IMR-90 (cell line): ENCODE measurements around the gene FGF21. TPM values are rescaled to one million over a fixed set of nuclear protein-coding genes. Genes with fewer than 3 reads are reported as not detected.
A peak's percentile ranks its signal among the peaks of the same experiment; 100 is the strongest.

Source experiments
- ATAC-seq: fragments of 200-7000 bp; cut with Tn5 transposase; 2 replicates; pipeline ENCODE4 v1.9.1; 2020; ENCODE audit warnings: low read depth, mild to moderate bottlenecking, moderate library complexity
- BruUV-seq: library from RNA; stranded (reverse); fragments of 400-500 nt; replicated peaks from 2 replicates; lab custom pipeline; 2021; lab: Mats Ljungman, UMichigan
- CTCF ChIA-PET: fragments of 300-600 bp; formaldehyde crosslinking; extraction: SDS; loops from one replicate; lab custom pipeline; 2021; ENCODE audit warnings: antibody characterized with exemption; lab: Yijun Ruan, JAX
- POLR2A ChIA-PET: fragments of 300-600 bp; sonication (Branson Sonifier 250); formaldehyde crosslinking; loops from one replicate; lab custom pipeline; 2022; ENCODE audit warnings: antibody characterized with exemption; ENCODE audit not compliant: unreplicated experiment; lab: Charles Lee
- DNase-seq: peaks from one replicate; pipeline ENCODE4 v3.0.0; 2013
- H2AFZ ChIP-seq: replicated peaks from 2 replicates; pipeline ENCODE3; 2013; ENCODE audit warnings: low read length, mild to moderate bottlenecking; ENCODE audit not compliant: poor library complexity
- H2AK5ac ChIP-seq: 2 replicates; pipeline ENCODE4 v1.6.1; 2013; ENCODE audit warnings: low read depth, low read length, inconsistent platforms
- H2AK9ac ChIP-seq: replicated peaks from 2 replicates; pipeline ENCODE3; 2013; ENCODE audit warnings: mild to moderate bottlenecking, low read depth, low read length, moderate library complexity; ENCODE audit not compliant: poor library complexity
- H2BK120ac ChIP-seq: 2 replicates; pipeline ENCODE4 v1.6.1; 2013; ENCODE audit warnings: low read depth, low read length, inconsistent platforms
- H2BK15ac ChIP-seq: 3 replicates; pipeline ENCODE4 v1.6.1; 2013; ENCODE audit warnings: low read depth, low read length, inconsistent platforms
- H2BK20ac ChIP-seq: 2 replicates; pipeline ENCODE4 v1.6.1; 2013; ENCODE audit warnings: low read depth, mild to moderate bottlenecking, inconsistent platforms, low read length, moderate library complexity
- H2BK5ac ChIP-seq: 2 replicates; pipeline ENCODE4 v1.6.1; 2013; ENCODE audit warnings: mild to moderate bottlenecking, low read depth, low read length, inconsistent platforms; ENCODE audit not compliant: poor library complexity, severe bottlenecking
- H3K14ac ChIP-seq: replicated peaks from 2 replicates; pipeline ENCODE4 v1.6.1; 2013; ENCODE audit warnings: low read depth, low read length, inconsistent platforms
- H3K18ac ChIP-seq: 2 replicates; pipeline ENCODE4 v1.6.1; 2013; ENCODE audit warnings: low read depth, low read length, control low read depth
- H3K23ac ChIP-seq: 2 replicates; pipeline ENCODE4 v1.6.1; 2013; ENCODE audit warnings: low read depth, low read length, inconsistent platforms
- H3K27ac ChIP-seq: 2 replicates; pipeline ENCODE4 v1.5.1; 2013; ENCODE audit warnings: mild to moderate bottlenecking, control low read depth, low read length; ENCODE audit not compliant: insufficient read depth
- H3K27me3 ChIP-seq: 2 replicates; pipeline ENCODE4 v1.6.1; 2013; ENCODE audit warnings: low read length; ENCODE audit not compliant: control insufficient read depth, insufficient read depth
- H3K36me3 ChIP-seq: 2 replicates; pipeline ENCODE4 v1.6.1; 2013; ENCODE audit warnings: low read length, mixed read lengths; ENCODE audit not compliant: control insufficient read depth, insufficient read depth
- H3K4ac ChIP-seq: 2 replicates; pipeline ENCODE4 v1.6.1; 2013; ENCODE audit warnings: low read depth, low read length, inconsistent platforms
- H3K4me1 ChIP-seq: 2 replicates; pipeline ENCODE4 v1.6.1; 2013; ENCODE audit warnings: low read length, mixed read lengths; ENCODE audit not compliant: control insufficient read depth, insufficient read depth
- H3K4me2 ChIP-seq: 2 replicates; pipeline ENCODE4 v1.6.1; 2013; ENCODE audit warnings: low read depth, mild to moderate bottlenecking, control low read depth, low read length, moderate library complexity
- H3K4me3 ChIP-seq: 2 replicates; pipeline ENCODE4 v1.5.1; 2013; ENCODE audit warnings: low read depth, mild to moderate bottlenecking, control low read depth, low read length, moderate library complexity; ENCODE audit not compliant: insufficient read depth
- H3K56ac ChIP-seq: 2 replicates; pipeline ENCODE4 v1.6.1; 2013; ENCODE audit warnings: low read length, inconsistent platforms; ENCODE audit not compliant: insufficient read depth; ENCODE audit errors: extremely low read depth
- H3K79me1 ChIP-seq, 2 experiments: 2 replicates each; pipeline ENCODE4 v1.6.1; 2013; ENCODE audit warnings: low read length in 2 of 2, inconsistent platforms in 1 of 2, low read depth in 1 of 2
- H3K9ac ChIP-seq: 2 replicates; pipeline ENCODE4 v1.6.1; 2013; ENCODE audit warnings: low read depth, low read length, control low read depth
- H3K9me1 ChIP-seq: 2 replicates; pipeline ENCODE4 v1.6.1; 2013; ENCODE audit warnings: low read length, inconsistent platforms; ENCODE audit not compliant: insufficient read depth
- H3K9me3 ChIP-seq: 2 replicates; pipeline ENCODE4 v1.6.1; 2013; ENCODE audit warnings: low read length; ENCODE audit not compliant: control insufficient read depth, insufficient read depth
- H4K20me1 ChIP-seq: 2 replicates; pipeline ENCODE4 v1.6.1; 2013; ENCODE audit warnings: low read length, inconsistent platforms; ENCODE audit not compliant: insufficient read depth
- H4K5ac ChIP-seq: 2 replicates; pipeline ENCODE4 v1.6.1; 2013; ENCODE audit warnings: mild to moderate bottlenecking, low read depth, low read length, control low read depth
- H4K8ac ChIP-seq, 2 experiments: 2 replicates each; pipeline ENCODE4 v1.6.1; 2013; ENCODE audit warnings: low read depth in 2 of 2, low read length in 2 of 2, control low read depth in 1 of 2, inconsistent platforms in 1 of 2
- H4K91ac ChIP-seq: 2 replicates; pipeline ENCODE4 v1.6.1; 2013; ENCODE audit warnings: low read depth, low read length, inconsistent platforms; ENCODE audit not compliant: insufficient read depth
- BHLHE40 ChIP-seq: fragments of 150-350 bp; IDR thresholded peaks from 2 replicates; pipeline ENCODE4 v1.6.1; 2016; ENCODE audit warnings: mild to moderate bottlenecking, low read depth, low read length
- CEBPB ChIP-seq: IDR thresholded peaks from 2 replicates; pipeline ENCODE4 v1.6.1; 2012; ENCODE audit warnings: low read depth, low read length, improper control_type of control experiment
- CHD1 ChIP-seq: IDR thresholded peaks from 2 replicates; pipeline ENCODE4 v1.6.1; 2012; ENCODE audit warnings: low read depth, low read length, improper control_type of control experiment
- ELK1 ChIP-seq: fragments of 150-350 bp; IDR thresholded peaks from 2 replicates; pipeline ENCODE4 v1.6.1; 2016; ENCODE audit warnings: low read depth, mild to moderate bottlenecking, low read length, moderate library complexity, borderline replicate concordance
- MAFK ChIP-seq: IDR thresholded peaks from 2 replicates; pipeline ENCODE4 v1.6.1; 2012; ENCODE audit warnings: low read depth, low read length, improper control_type of control experiment
- MAZ ChIP-seq: IDR thresholded peaks from 2 replicates; pipeline ENCODE4 v1.6.1; 2012; ENCODE audit warnings: low read depth, mild to moderate bottlenecking, low read length, improper control_type of control experiment, moderate library complexity, borderline replicate concordance
- MXI1 ChIP-seq: IDR thresholded peaks from 2 replicates; pipeline ENCODE4 v1.6.1; 2012; ENCODE audit warnings: low read depth, mild to moderate bottlenecking, low read length, moderate library complexity, borderline replicate concordance
- POLR2A ChIP-seq: IDR thresholded peaks from 2 replicates; pipeline ENCODE4 v1.6.1; 2012; ENCODE audit warnings: mild to moderate bottlenecking, low read depth, low read length
- RAD21 ChIP-seq: IDR thresholded peaks from 2 replicates; pipeline ENCODE4 v1.6.1; 2012; ENCODE audit warnings: low read length, improper control_type of control experiment
- RFX5 ChIP-seq: IDR thresholded peaks from 2 replicates; pipeline ENCODE4 v1.8.0; 2012; ENCODE audit warnings: low read depth, mild to moderate bottlenecking, low read length, moderate library complexity
- SMC3 ChIP-seq: fragments of 150-350 bp; IDR thresholded peaks from 2 replicates; pipeline ENCODE4 v1.6.1; 2016; ENCODE audit warnings: low read depth, mild to moderate bottlenecking, antibody characterized with exemption, low read length, moderate library complexity
- USF2 ChIP-seq: fragments of 150-350 bp; IDR thresholded peaks from 2 replicates; pipeline ENCODE4 v1.6.1; 2017; ENCODE audit warnings: mild to moderate bottlenecking, antibody characterized with exemption, low read length, low read depth
- WGBS, 2 experiments: methylation state at CpG; one replicate each; pipeline versions ENCODE4 v1.1.5 to v1.1.7; 2013; ENCODE audit warnings: missing lambda C conversion rate in 2 of 2; ENCODE audit not compliant: insufficient read length in 1 of 2; ENCODE audit errors: extremely low coverage in 2 of 2; 5-methylcytosine and 5-hydroxymethylcytosine counted together
- dilution Hi-C: fragments of 300-500 bp; cut with HindIII; formaldehyde crosslinking; loops from one replicate; pipeline ENCODE4 v1.14.3; 2018; ENCODE audit warnings: low sequenced_read_pairs; ENCODE audit not compliant: unreplicated experiment
- in situ Hi-C: fragments of 300-500 bp; cut with MboI; formaldehyde crosslinking; loops from 3 replicates; pipeline ENCODE4 v1.14.3; 2019; ENCODE audit warnings: low sequenced_read_pairs, inconsistent platforms, mixed read lengths
- intact Hi-C: fragments of 100-400 bp; cut with micrococcal nuclease; formaldehyde crosslinking; loops from 2 replicates; pipeline ENCODE4 v1.10.0; 2022
- polyA plus RNA-seq, 3 experiments: library from polyadenylated mRNA; depleted of rRNA; stranded (reverse); fragments of >200 nt; gene quantifications; 2 replicates each; pipeline ENCODE4 v1.2.3, GENCODE V29; 2012; ENCODE audit warnings: low replicate concordance in 1 of 3
- total RNA-seq: library from RNA; depleted of rRNA; stranded (reverse); fragments of >200 nt; gene quantifications from 2 replicates; pipeline ENCODE4 v1.2.3, GENCODE V29; 2012
- TF ChIP-seq, protein P1 (sequence below): conservative IDR thresholded peaks from 2 replicates; pipeline ENCODE4 v1.5.1; 2012; ENCODE audit warnings: mild to moderate bottlenecking, low read depth, low read length, improper control_type of control experiment

Gene FGF21
- total and polyA plus RNA-seq, 2 of the 4 experiments (the other 2 are of a cell fraction) = not detected

GRCh38 chr19:48713041-48713863 is 42.1 kb upstream of the FGF21 start:
- peak overlapping the region; percentile 77 for H2AK9ac ChIP-seq
- H3K36me3 ChIP-seq = no peaks in the 10 kb centered on the region
- H4K91ac ChIP-seq = no peak overlapping the region; the same call in 1 of the 2 replicates
- dilution Hi-C loops = no loop called here
- 0 out of 2 replicates have a peak overlapping the region, but pooled peaks have one; percentile 2 for H4K5ac ChIP-seq
- peak overlapping the region; percentile 79; the same call in 1 of the 2 replicates for H3K23ac ChIP-seq
- peak overlapping the region; percentile 61 for H3K4me3 ChIP-seq
- 8% methylated on average over 4 of the region's 25 CpGs; no CpG with 5 or more reads in 1 of the 2 experiments for WGBS, 2 experiments
- peak overlapping the region; percentile 79 for H3K4me2 ChIP-seq
- H3K4me1 ChIP-seq = peaks cover 15% of the 10 kb centered on the region
- no peak overlapping the region for H2BK120ac ChIP-seq
- H2BK5ac ChIP-seq = peak overlapping the region; percentile 19
- no peak overlapping the region for H2BK20ac ChIP-seq
- peak overlapping the region; percentile 42 for H3K27ac ChIP-seq
- H3K9ac ChIP-seq = peak overlapping the region; percentile 65
- ATAC-seq (no peak), DNase-seq (peak; percentile 31)
- no peaks in the 10 kb centered on the region for H4K20me1 ChIP-seq
- POLR2A ChIA-PET = interaction anchor here (0.9 kb wide), 1 partner anchor 14 kb away, joined by 7 read pairs; no protein-coding TSS in a partner anchor
- no peaks in the 10 kb centered on the region for H3K9me3 ChIP-seq
- H2AK5ac ChIP-seq = peak overlapping the region; percentile 88; the same call in 1 of the 2 replicates
- intact Hi-C loops = no loop called here
- H4K8ac ChIP-seq = peak overlapping the region; percentile 67 to 79; a peak in 3 of 4 replicates
- 0 out of 3 replicates have a peak overlapping the region, but pooled peaks have one; percentile 16 for H2BK15ac ChIP-seq
- H3K56ac ChIP-seq = peak overlapping the region; percentile 61
- H3K9me1 ChIP-seq = peaks cover 7% of the 10 kb centered on the region; the same call in 1 of the 2 replicates
- peak overlapping the region; percentile 65; the same call in 1 of the 2 replicates for H3K4ac ChIP-seq
- H3K79me1 ChIP-seq = peaks cover 6 to 32% of the 10 kb centered on the region in 2 experiments; a peak in 3 of 4 replicates
- H3K18ac ChIP-seq = no peak overlapping the region
- no peaks in the 10 kb centered on the region for H3K27me3 ChIP-seq
- CTCF ChIA-PET = interaction anchor here (0.6 to 0.9 kb wide), 2 partner anchors 16 to 120 kb away, joined by 3 read pairs; no protein-coding TSS in a partner anchor
- H2AFZ ChIP-seq = peak overlapping the region; percentile 100
- in situ Hi-C loops = no loop called here
- peak overlapping the region; percentile 71 for H3K14ac ChIP-seq
- BruUV-seq = no TSS peak
- TF ChIP-seq ELK1 (no peak), POLR2A (no peak), RFX5 (no peak), RAD21 (0 out of 2 replicates have a peak, but pooled peaks have one; percentile 2), MAZ (0 out of 2 replicates have a peak, but pooled peaks have one; percentile 20), CEBPB (no peak), BHLHE40 (no peak), MAFK (no peak), SMC3 (no peak), USF2 (no peak), CHD1 (no peak), MXI1 (no peak)
- TF ChIP-seq, protein P1, sequence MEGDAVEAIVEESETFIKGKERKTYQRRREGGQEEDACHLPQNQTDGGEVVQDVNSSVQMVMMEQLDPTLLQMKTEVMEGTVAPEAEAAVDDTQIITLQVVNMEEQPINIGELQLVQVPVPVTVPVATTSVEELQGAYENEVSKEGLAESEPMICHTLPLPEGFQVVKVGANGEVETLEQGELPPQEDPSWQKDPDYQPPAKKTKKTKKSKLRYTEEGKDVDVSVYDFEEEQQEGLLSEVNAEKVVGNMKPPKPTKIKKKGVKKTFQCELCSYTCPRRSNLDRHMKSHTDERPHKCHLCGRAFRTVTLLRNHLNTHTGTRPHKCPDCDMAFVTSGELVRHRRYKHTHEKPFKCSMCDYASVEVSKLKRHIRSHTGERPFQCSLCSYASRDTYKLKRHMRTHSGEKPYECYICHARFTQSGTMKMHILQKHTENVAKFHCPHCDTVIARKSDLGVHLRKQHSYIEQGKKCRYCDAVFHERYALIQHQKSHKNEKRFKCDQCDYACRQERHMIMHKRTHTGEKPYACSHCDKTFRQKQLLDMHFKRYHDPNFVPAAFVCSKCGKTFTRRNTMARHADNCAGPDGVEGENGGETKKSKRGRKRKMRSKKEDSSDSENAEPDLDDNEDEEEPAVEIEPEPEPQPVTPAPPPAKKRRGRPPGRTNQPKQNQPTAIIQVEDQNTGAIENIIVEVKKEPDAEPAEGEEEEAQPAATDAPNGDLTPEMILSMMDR = peak; percentile 30
